ENCODE data around the gene CARM1. TPM values are rescaled to one million over a fixed set of nuclear protein-coding genes. Genes with fewer than 3 reads are reported as not detected.

The CARM1 gene
- total RNA-seq, 2 donors from 2014 or later = 6.3 to 11.7 TPM

- no peaks in the 10 kb centered on the region for H3K36me3 ChIP-seq (replicated peaks in 1 of 2; ENCODE audit: insufficient read depth in 1 of 2, low read depth in 2 of 2)
- no peaks in the 10 kb centered on the region for H3K9me3 ChIP-seq
- ATAC-seq = no peak
- no peaks in the 10 kb centered on the region for H3K27me3 ChIP-seq
- no peak for TF ChIP-seq POLR2A (IDR thresholded peaks at IDR 0.05)
- TF ChIP-seq CTCF (IDR thresholded peaks at IDR 0.05) = no peak
- 83 to 92% methylated on average over 3 of the region's 3 CpGs for WGBS, 2 donors
- no peak overlapping the region for H3K4me3 ChIP-seq
- DNase-seq = no peak
- intact Hi-C loops (cut with DNase I) = loop anchor here (10.0 kb wide), 1 partner anchor 47 kb away; the partner anchor contains the start of genes TIMM29 and YIPF2
- no peak overlapping the region for H3K27ac ChIP-seq
- H3K4me1 ChIP-seq = peaks cover 18% of the 10 kb centered on the region
These were observed 6.9 kb downstream of the CARM1 start for GRCh38 chr19:10878253-10878652.

- Histone ChIP-seq H3K4me3 (no peak overlapping the region), H3K27me3 (no peaks in the 10 kb centered on the region), H3K9me3 (no peaks in the 10 kb centered on the region), H3K27ac (no peak overlapping the region), H3K36me3 (replicated peaks in 1 of 2; ENCODE audit: insufficient read depth in 1 of 2, low read depth in 2 of 2) (no peaks in the 10 kb centered on the region), H3K4me1 (peaks cover 10% of the 10 kb centered on the region)
- no peak for DNase-seq
- WGBS, 2 donors = 79 to 84% methylated on average over 12 to 14 of the region's 14 CpGs
- intact Hi-C loops (cut with DNase I) = no loop called here
- no peak for ATAC-seq
- no peak for TF ChIP-seq POLR2A (IDR thresholded peaks at IDR 0.05)
- no peak for TF ChIP-seq CTCF (IDR thresholded peaks at IDR 0.05)
These were observed 10.2 kb downstream of the CARM1 start for GRCh38 chr19:10881403-10882107.

- Histone ChIP-seq H3K36me3 (replicated peaks in 1 of 2; ENCODE audit: insufficient read depth in 1 of 2, low read depth in 2 of 2) (no peaks in the 10 kb centered on the region), H3K4me1 (peaks cover 5% of the 10 kb centered on the region), H3K27ac (no peak overlapping the region), H3K9me3 (no peaks in the 10 kb centered on the region), H3K4me3 (no peak overlapping the region), H3K27me3 (no peaks in the 10 kb centered on the region)
- DNase-seq = no peak
- no peak for ATAC-seq
- TF ChIP-seq CTCF (IDR thresholded peaks at IDR 0.05) = no peak
- no peak for TF ChIP-seq POLR2A (IDR thresholded peaks at IDR 0.05)
- intact Hi-C loops (cut with DNase I) = no loop called here
- WGBS, 2 donors = 87 to 88% methylated on average over 9 of the region's 9 CpGs
These were observed 10.7 kb downstream of the CARM1 start for GRCh38 chr19:10882108-10882457.

- Histone ChIP-seq H3K27ac (no peak overlapping the region), H3K4me1 (no peaks in the 10 kb centered on the region), H3K27me3 (no peaks in the 10 kb centered on the region), H3K4me3 (no peak overlapping the region), H3K36me3 (replicated peaks in 1 of 2; ENCODE audit: insufficient read depth in 1 of 2, low read depth in 2 of 2) (no peaks in the 10 kb centered on the region), H3K9me3 (no peaks in the 10 kb centered on the region)
- 81 to 95% methylated on average over 2 of the region's 2 CpGs for WGBS, 2 donors
- DNase-seq (peak in 1 of 4 donors; percentile 28), ATAC-seq (no peak)
- intact Hi-C loops (cut with DNase I) = no loop called here
- TF ChIP-seq POLR2A (IDR thresholded peaks at IDR 0.05) = no peak
- no peak for TF ChIP-seq CTCF (IDR thresholded peaks at IDR 0.05)
These were observed 12.9 kb downstream of the CARM1 start for GRCh38 chr19:10884274-10884673.

Measured in body of pancreas (tissue), 4 donors.